Neural cell (in vitro differentiated cells): ENCODE results near the gene BAIAP2L1. TPM values are rescaled to one million over a fixed set of nuclear protein-coding genes. Genes with fewer than 3 reads are reported as not detected.

Experiments
- H2AFZ ChIP-seq: fragments of 200-600, 300-800 bp; sonication (generic), shearing (Covaris generic); 2 replicates; pipeline ENCODE4 v1.6.0; 2014; ENCODE audit warnings: low read depth, mild to moderate bottlenecking, antibody characterized with exemption, low read length, moderate library complexity
- H3F3A ChIP-seq: fragments of 200-600 bp; shearing (Covaris generic); 2 replicates; pipeline ENCODE4 v1.6.1; 2016; ENCODE audit warnings: mild to moderate bottlenecking, moderate library complexity, mixed read lengths, antibody characterized with exemption, low read length; ENCODE audit not compliant: insufficient read depth, poor library complexity, severe bottlenecking
- H3K27ac ChIP-seq: fragments of 200-600, 300-800 bp; sonication (generic), shearing (Covaris generic); 2 replicates; pipeline ENCODE4 v1.5.1; 2014; ENCODE audit warnings: mild to moderate bottlenecking, low read length, moderate library complexity
- H3K27me3 ChIP-seq: fragments of 300-800, 200-600 bp; sonication (generic), shearing (Covaris generic); 2 replicates; pipeline ENCODE4 v1.6.0; 2014; ENCODE audit warnings: mild to moderate bottlenecking, low read depth, low read length, moderate library complexity; ENCODE audit not compliant: insufficient read depth
- H3K36me3 ChIP-seq: fragments of 300-800, 200-600 bp; sonication (generic), shearing (Covaris generic); 2 replicates; pipeline ENCODE4 v1.5.1; 2014; ENCODE audit warnings: mild to moderate bottlenecking, antibody characterized with exemption, low read length, moderate library complexity; ENCODE audit not compliant: insufficient read depth
- H3K4me2 ChIP-seq: fragments of 300-800, 200-600 bp; sonication (generic), shearing (Covaris generic); 2 replicates; pipeline ENCODE4 v1.6.0; 2014; ENCODE audit warnings: mild to moderate bottlenecking, low read length
- H3K4me3 ChIP-seq: fragments of 300-800, 200-600 bp; sonication (generic), shearing (Covaris generic); 2 replicates; pipeline ENCODE4 v1.5.1; 2014; ENCODE audit warnings: mild to moderate bottlenecking, low read length, moderate library complexity
- H3K79me2 ChIP-seq: fragments of 200-600 bp; shearing (Covaris generic); replicated peaks from 2 replicates; pipeline ENCODE4 v1.6.0; 2014; ENCODE audit warnings: mild to moderate bottlenecking, low read length, moderate library complexity; ENCODE audit not compliant: insufficient read depth
- H3K9ac ChIP-seq: fragments of 300-800, 200-600 bp; sonication (generic), shearing (Covaris generic); 2 replicates; pipeline ENCODE4 v1.6.1; 2016; ENCODE audit warnings: mild to moderate bottlenecking, low read length, mixed read lengths
- H3K9me2 ChIP-seq: fragments of 200-600 bp; shearing (Covaris generic); 2 replicates; pipeline ENCODE4 v1.6.1; 2016; ENCODE audit warnings: mild to moderate bottlenecking, low read length, mixed read lengths; ENCODE audit not compliant: insufficient read depth
- H3K9me3 ChIP-seq: fragments of 200-600, 300-800 bp; sonication (generic), shearing (Covaris generic); 2 replicates; pipeline ENCODE4 v1.6.1; 2016; ENCODE audit warnings: mild to moderate bottlenecking, mixed run types, low read length, moderate library complexity, mixed read lengths
- H4K20me1 ChIP-seq: fragments of 200-600 bp; shearing (Covaris generic); 2 replicates; pipeline ENCODE4 v1.6.1; 2016; ENCODE audit warnings: mild to moderate bottlenecking, mixed run types; ENCODE audit not compliant: insufficient read depth
- CTCF ChIP-seq: fragments of 450-650 bp; IDR thresholded peaks from 2 replicates; pipeline ENCODE4 v1.5.1; 2014; ENCODE audit warnings: antibody characterized with exemption, mild to moderate bottlenecking, moderate library complexity; ENCODE audit not compliant: poor library complexity, severe bottlenecking
- EP300 ChIP-seq: fragments of 450-650 bp; conservative IDR thresholded peaks from 2 replicates; pipeline ENCODE4 v1.6.1; 2014; ENCODE audit warnings: antibody characterized with exemption, mild to moderate bottlenecking, moderate library complexity; ENCODE audit not compliant: poor library complexity, severe bottlenecking
- EZH2 ChIP-seq: fragments of 200-600, 300-800 bp; shearing (Covaris generic), sonication (generic); IDR thresholded peaks from 2 replicates; pipeline ENCODE4 v1.6.1; 2014; ENCODE audit warnings: antibody characterized with exemption, low read length, borderline replicate concordance, mild to moderate bottlenecking; ENCODE audit not compliant: insufficient read depth, poor library complexity, severe bottlenecking
- MXI1 ChIP-seq: fragments of 450-650 bp; conservative IDR thresholded peaks from 2 replicates; pipeline ENCODE4 v1.6.1; 2014; ENCODE audit warnings: antibody characterized with exemption, mild to moderate bottlenecking; ENCODE audit not compliant: poor library complexity, severe bottlenecking
- POLR2AphosphoS5 ChIP-seq: IDR thresholded peaks from 2 replicates; pipeline ENCODE4 v1.6.1; 2012
- RAD21 ChIP-seq: fragments of 450-650 bp; conservative IDR thresholded peaks from 2 replicates; pipeline ENCODE4 v1.6.1; 2014; ENCODE audit warnings: antibody characterized with exemption, mild to moderate bottlenecking, moderate library complexity
- SMC3 ChIP-seq: fragments of 450-650 bp; conservative IDR thresholded peaks from 2 replicates; pipeline ENCODE4 v1.6.1; 2014; ENCODE audit warnings: antibody characterized with exemption, mild to moderate bottlenecking, moderate library complexity; ENCODE audit not compliant: poor library complexity
- TAF1 ChIP-seq: IDR thresholded peaks from 2 replicates; pipeline ENCODE4 v1.6.1; 2012; ENCODE audit warnings: low read depth
- polyA plus RNA-seq: library from polyadenylated mRNA; depleted of rRNA; stranded (reverse); fragments of >200 nt; gene quantifications from 2 replicates; pipeline ENCODE4 v1.2.3, GENCODE V29; 2014
- TF ChIP-seq, protein P1 (sequence below): IDR thresholded peaks from 2 replicates; pipeline ENCODE4 v1.6.1; 2012; ENCODE audit warnings: borderline replicate concordance

BAIAP2L1 gene
- polyA plus RNA-seq, 1 donor from 2014 or later: not detected

DNA sequence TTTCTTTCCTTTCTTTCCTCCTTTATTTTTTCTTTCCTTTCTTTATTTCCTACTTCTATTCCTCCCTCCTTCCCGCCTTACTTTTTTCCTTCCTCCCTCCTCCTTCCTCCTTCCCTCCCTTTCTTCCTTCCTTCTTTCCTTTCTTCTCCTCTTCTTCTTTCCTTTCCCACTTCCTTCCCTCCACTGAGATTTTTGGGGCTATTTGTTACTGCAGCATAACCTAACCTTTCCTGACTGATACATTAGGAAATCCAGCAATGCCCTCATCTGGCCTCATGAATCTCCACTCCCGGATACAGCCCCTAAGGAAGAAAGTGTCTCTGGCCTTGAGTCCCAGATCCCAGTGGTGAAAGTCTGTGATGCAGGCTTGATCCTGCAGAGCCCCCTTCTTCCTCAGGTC is 38.6 kb upstream of the BAIAP2L1 start:
- H3K27me3 ChIP-seq: no peaks in the 10 kb centered on the region
- H3K79me2 ChIP-seq: no peaks in the 10 kb centered on the region
- no peaks in the 10 kb centered on the region for H3F3A ChIP-seq
- no peaks in the 10 kb centered on the region for H3K9me2 ChIP-seq
- no peaks in the 10 kb centered on the region for H3K9me3 ChIP-seq
- no peak overlapping the region for H3K9ac ChIP-seq
- H2AFZ ChIP-seq: no peak overlapping the region
- no peaks in the 10 kb centered on the region for H3K36me3 ChIP-seq
- TF ChIP-seq SMC3: no peak
- no peak for TF ChIP-seq TAF1
- TF ChIP-seq EZH2: no peak
- TF ChIP-seq, protein P1, sequence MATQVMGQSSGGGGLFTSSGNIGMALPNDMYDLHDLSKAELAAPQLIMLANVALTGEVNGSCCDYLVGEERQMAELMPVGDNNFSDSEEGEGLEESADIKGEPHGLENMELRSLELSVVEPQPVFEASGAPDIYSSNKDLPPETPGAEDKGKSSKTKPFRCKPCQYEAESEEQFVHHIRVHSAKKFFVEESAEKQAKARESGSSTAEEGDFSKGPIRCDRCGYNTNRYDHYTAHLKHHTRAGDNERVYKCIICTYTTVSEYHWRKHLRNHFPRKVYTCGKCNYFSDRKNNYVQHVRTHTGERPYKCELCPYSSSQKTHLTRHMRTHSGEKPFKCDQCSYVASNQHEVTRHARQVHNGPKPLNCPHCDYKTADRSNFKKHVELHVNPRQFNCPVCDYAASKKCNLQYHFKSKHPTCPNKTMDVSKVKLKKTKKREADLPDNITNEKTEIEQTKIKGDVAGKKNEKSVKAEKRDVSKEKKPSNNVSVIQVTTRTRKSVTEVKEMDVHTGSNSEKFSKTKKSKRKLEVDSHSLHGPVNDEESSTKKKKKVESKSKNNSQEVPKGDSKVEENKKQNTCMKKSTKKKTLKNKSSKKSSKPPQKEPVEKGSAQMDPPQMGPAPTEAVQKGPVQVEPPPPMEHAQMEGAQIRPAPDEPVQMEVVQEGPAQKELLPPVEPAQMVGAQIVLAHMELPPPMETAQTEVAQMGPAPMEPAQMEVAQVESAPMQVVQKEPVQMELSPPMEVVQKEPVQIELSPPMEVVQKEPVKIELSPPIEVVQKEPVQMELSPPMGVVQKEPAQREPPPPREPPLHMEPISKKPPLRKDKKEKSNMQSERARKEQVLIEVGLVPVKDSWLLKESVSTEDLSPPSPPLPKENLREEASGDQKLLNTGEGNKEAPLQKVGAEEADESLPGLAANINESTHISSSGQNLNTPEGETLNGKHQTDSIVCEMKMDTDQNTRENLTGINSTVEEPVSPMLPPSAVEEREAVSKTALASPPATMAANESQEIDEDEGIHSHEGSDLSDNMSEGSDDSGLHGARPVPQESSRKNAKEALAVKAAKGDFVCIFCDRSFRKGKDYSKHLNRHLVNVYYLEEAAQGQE: no peak
- TF ChIP-seq MXI1: no peak
- no peak for TF ChIP-seq CTCF
- TF ChIP-seq EP300: no peak
- no peak for TF ChIP-seq POLR2AphosphoS5
- TF ChIP-seq RAD21: no peak
- H3K4me3 ChIP-seq: no peak overlapping the region
- H3K27ac ChIP-seq: no peak overlapping the region
- no peak overlapping the region for H3K4me2 ChIP-seq
- no peaks in the 10 kb centered on the region for H4K20me1 ChIP-seq

- Histone ChIP-seq H3K27me3 (no peaks in the 10 kb centered on the region), H3K36me3 (no peaks in the 10 kb centered on the region), H3K4me3 (no peak overlapping the region), H3K79me2 (no peaks in the 10 kb centered on the region), H3F3A (no peaks in the 10 kb centered on the region), H3K9me2 (no peaks in the 10 kb centered on the region), H4K20me1 (no peaks in the 10 kb centered on the region), H3K27ac (no peak overlapping the region), H3K4me2 (no peak overlapping the region), H3K9ac (no peak overlapping the region), H3K9me3 (no peaks in the 10 kb centered on the region), H2AFZ (no peak overlapping the region)
- TF ChIP-seq EZH2 (no peak), SMC3 (no peak), CTCF (no peak), TAF1 (no peak), EP300 (no peak), MXI1 (no peak), POLR2AphosphoS5 (no peak), RAD21 (no peak)
- TF ChIP-seq, protein P1: no peak
These were observed 33.2 kb upstream of the BAIAP2L1 start for GRCh38 chr7:98434087-98434486.
